GM15510 (cell line): Measurements from ENCODE around the gene NODAL.

Experiments
- POLR2A ChIP-seq: IDR thresholded peaks from 3 replicates; pipeline ENCODE4 v1.6.1; 2011; ENCODE audit warnings: borderline replicate concordance; ENCODE audit not compliant: insufficient read length; ENCODE audit errors: extremely low read depth

NODAL gene

DNA sequence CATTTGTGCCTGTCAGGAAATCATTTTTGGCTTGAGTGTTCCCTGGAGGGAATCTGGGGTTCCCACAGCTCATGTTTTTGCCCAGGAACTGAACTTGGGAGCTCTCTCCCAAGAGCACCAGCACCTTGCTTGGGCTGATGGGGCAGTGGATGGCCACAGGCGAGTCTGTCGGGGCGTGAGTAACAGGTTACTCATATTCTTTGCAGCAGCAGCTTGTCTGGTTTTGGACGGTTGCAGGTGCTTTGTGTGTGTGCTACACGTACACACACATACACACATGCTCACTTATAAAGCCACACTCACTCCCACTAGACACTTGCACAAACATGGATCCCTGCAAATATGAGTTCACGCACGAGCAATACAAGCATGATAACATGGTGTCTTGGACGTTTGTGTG lies 34.2 kb upstream of the NODAL start:
- no peak for TF ChIP-seq POLR2A

DNA sequence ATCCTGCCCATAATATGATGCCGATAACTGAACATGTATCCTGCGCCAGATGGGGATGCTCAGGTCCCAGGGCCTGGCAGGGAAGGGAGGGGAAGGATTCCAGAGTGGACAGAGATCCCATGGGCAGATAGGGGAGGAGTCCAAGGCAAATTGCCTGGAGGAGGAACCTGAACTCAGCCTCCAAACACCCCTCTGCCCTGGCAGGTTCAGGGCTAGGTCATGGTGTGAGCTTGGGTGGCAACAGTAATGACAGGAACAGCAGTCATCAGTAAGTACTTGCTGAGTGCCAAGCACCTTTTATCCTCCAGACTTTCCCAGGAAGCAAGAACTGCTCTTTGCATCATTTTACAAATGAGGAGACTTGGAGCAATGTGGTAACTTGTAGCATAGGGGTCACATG lies 33.3 kb upstream of the NODAL start:
- no peak for TF ChIP-seq POLR2A

DNA sequence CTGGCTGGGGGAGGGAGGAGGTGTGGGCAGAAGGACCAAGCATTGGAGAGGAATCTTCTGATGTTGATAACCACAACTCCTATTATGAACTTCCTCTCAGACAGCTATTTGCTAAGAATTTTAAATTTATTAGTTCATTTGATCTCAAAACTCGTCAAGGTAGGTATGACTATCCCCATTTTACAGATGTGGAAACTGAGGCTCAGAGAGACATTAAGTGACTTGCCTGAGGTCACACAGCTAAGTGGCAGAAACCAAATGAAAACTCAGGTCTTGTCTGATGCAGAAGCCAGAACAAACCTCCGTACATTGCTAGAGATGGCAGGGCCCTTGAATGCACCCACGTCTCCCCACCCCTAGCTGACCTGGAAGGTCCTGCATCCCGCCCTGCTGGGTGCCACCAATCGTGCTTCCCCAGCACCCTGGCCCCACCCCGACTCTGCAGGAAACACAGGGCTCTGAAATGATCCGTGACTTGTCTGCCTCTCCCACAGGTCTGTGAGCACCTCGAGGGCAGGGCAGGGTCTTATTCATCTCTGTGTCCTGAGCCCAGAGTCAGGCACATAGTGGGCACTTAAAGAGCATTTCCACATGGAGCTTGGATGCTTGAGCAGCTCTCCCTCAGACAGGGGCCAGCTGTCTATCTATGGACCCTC lies 31.4 kb upstream of the NODAL start:
- no peak for TF ChIP-seq POLR2A

DNA sequence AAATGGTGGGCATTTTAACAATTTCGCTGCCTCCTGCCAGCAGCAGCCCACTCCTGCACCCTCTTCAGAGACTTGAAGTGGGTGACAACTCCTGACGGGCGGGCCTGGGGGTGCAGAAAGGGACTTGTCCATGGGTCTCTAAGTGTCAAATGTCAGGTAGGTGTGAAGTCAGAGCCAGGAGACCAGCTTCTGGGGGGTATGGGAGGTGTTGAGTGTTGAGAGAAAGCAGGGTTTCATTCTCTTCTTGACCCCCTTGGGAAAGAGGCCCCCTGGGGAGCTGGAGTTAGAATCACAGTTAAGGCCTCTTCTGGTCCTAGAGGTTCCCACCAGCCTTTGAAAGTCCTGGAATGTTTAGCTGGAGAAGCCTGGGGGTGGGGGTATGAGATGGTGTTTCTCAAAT lies 25.5 kb upstream of the NODAL start:
- no peak for TF ChIP-seq POLR2A

DNA sequence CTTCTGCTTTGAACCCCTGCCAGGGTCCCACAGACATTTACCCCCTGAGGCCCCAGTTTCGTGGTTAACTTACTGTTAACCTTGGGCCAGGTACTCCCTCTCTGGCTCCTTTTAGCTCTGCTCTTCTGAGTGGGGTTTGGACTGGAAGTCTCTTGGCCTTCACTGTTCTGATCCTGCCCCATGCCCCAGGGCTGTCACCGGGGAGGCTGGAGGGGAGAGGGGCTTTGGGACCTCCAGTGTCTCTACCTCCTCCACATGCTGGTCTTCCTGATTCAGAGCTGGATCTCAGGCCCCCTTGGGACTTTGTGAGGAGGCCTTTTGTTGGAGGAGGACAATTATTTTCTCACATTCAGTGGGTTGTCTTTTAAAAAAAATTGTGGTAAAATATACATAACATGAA lies 24.4 kb upstream of the NODAL start:
- TF ChIP-seq POLR2A: no peak

DNA sequence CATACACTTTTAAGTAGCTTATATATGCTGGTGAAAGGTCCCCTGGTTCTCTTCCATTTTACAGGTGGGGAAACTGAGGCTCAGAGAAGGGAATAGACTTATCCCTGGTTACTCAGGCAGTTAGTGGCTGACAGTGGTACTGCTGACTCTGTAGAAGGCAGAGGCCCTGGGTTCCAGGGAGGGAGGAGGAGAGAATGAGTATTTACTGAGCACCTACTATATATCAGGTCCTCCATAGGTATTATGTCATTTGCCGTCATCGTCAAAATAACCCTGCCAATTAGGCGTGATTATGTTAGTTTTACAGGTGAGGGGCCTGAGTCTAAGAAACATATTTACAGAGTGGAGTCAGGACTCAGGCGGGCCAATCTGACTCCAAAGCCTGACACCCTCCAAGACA lies 23.8 kb upstream of the NODAL start:
- TF ChIP-seq POLR2A: no peak

DNA sequence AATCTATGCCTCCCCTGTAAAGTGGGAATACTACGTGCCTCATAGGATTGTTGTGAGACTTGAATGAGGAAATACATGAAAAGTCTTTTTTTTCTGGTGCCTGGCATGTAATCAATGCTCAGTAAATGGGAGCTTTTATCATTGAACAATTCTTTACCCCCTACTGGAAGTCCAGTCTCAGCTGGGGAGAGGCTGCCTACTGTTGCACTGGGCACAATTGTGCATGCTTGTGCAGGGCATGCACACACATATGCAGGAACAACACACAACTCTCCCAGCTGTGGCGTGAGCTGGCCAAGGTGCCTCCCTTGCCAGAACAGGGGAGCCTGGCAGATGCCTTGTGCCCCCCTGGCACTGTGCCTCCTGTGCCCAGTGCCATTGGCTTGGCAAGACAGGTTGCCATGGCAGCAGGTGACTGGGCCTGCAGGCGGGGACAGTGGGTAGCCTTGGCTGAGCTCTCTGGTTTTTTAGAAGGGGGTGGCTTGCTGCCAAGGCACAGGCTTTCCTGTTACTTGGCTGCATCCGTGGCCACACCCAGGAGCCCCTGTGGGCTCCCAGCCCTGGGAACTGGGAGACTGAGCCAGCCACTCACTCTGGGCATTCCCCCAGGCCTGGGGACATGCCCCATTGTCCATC lies 21.0 kb upstream of the NODAL start:
- no peak for TF ChIP-seq POLR2A

DNA sequence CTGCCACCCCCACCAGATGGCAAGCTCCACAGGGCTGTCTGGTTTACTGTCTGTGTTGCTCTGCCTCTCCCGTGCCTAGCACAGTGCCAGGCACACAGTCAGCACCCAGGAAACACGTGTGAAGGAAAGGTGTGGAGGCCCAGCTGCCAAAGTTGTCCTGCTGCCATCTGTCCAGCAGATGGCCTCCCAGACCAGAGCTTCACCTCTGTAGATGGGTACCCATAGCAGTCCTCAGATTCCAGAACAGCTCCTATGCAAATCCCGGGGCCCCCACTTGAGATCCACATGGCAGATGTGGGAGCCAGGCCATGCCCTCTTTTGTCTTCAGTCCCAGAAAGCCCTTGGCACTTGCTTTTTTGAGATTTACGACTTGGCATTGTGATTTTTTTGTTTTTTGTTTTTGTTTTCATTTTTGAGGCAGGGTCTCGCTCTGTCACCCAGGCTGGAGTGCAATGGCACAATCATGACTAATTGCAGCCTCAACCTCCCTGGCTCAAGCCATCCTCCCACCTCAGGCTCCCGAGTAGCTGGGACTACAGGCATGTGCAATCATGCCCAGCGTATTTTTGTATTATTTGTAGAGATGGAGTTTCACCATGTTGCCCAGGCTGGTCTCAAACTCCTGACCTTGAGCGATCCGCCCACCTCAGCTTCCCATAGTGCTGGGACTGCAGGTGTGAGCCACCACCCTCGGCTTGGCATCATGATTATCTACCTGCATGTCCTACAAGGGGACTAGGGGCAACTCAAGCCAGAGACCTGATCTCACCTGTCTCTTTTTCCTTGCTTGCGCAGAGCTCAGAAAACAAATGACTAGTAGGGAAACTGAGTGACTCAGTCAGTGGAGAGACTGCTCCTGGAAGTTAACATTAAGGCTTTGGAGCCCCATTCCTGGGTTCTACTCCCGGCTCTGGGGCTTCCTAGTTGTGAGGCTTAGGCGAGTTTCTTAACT lies 20.2 kb upstream of the NODAL start:
- TF ChIP-seq POLR2A: no peak

DNA sequence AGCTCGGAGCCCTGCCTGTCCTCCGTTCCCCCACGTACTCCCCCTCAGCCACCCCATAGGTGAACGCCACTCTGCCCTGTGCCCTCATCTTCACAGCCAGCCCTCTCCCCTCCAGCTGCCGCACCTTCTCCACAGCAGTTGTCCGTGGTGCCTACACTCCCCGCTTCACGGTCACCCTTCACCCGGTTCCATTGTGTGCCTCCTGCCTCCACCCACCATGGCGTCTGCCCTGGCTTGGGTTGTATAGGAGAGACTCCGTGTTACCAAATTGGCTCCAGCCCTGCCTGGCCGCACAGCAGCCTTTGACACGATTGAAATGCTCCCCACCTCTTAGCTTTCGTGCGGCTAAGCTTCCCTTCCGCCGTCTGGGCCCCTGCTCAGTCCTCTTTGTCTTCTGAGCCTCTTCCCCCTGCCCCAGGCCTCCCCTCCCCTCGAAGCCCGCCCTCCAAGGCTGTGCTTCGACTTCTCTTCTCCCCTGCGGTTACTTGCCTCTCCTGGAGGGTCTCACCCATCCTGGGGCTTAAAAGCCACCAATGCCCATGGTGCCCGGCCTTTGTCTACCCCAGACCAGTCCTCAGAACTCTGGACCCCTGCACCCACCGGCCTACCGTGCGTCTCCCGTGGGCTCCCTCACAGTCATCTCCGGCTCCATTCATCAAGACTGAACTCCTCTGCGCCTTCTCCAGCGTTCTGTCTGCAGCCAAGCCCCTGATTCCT lies 18.5 kb upstream of the NODAL start:
- TF ChIP-seq POLR2A: no peak

DNA sequence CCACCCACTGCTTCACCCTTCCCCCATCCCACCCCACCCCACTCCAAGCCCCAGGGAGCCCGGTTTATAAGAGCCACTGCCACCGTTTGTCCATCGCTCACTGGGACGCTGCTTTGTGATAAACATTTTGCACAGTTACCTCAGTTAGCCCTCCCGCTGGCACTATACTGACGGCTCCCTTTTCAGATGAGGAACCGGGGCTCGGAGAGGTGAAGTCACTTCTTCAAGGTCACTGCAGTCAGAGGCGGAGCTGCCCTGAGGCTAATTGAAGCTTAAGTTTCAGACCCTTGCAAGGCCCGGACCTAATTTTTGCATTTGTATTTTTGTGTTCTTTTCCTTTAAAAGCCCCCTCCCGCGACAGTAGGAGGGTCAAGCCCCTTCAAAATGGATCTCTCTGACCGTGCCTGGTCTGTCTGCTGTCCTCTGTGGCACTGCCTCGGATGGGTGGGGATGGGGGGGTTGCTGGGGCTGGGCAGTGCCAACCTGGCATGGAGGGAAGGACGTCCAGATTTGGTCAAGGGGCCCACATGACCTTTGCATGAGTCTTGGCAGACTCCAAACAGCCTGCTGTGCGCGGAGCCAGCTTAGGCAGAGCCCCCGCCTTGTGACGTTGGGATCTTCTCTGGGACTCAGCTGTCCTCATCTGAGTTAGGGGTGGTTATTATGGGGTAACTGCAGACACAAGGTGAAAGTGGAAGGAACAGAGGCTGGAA lies 17.7 kb upstream of the NODAL start:
- no peak for TF ChIP-seq POLR2A

DNA sequence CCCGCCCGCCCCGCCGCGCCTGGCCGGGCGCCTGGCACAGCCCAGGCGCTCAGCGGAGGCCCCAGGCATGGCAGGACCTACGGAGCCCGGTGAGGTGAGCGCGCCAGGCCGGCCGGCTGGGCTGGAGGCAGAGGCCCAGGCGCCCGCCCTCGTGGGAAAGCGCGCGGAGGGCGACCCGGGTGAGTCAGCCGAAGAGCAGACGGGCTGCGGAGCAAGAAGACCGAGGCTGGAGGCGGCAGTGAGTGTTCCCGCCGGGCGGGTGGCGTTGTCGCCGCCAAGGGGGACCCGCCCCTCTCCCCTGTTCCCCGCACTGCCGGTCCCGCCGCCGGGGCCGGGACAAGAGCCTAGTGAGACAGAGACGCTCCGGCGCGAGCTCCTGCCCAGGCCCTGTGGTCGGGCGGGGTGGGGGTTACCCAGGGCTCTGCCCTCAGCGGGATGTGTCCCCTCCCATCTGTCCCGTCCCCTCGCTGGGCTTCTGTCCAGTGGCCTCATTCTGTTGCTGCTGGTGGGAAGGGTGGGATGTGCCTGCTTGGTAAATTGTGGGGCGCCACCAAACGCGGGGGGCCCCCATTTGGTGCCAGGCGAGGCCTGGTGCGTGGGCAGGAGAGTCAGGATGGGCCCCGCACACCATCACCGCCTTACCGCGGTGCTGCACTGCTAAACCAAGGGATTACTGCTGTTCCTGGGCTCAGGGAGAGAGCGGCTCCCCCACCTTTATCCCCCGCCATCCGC lies 17.0 kb upstream of the NODAL start:
- no peak for TF ChIP-seq POLR2A

DNA sequence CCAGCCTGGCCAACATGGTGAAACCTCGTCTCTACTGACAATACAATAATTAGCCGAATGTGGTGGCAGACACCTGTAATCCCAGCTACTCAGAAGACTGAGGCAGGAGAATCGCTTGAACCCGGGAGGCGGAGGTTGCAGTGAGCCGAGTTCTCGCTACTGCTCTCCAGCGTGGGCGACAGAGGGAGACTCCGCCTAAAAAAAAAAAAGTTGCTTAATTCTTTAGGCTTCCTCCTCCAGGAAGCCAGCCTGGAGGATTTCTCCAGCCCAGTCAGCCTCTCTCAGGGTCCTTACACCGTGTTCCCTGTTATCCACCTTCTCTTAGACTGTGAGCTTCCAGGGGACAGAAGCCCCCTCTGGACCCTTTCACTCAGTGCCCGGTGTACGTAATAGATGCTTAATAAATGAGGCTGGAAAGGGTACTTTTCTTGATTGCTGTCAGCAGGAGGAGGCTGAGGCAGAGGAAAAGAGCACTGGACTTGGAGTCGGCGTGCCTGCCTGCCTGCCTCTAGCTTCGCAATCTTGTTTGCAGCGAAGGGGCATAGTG lies 16.4 kb upstream of the NODAL start:
- TF ChIP-seq POLR2A: no peak

DNA sequence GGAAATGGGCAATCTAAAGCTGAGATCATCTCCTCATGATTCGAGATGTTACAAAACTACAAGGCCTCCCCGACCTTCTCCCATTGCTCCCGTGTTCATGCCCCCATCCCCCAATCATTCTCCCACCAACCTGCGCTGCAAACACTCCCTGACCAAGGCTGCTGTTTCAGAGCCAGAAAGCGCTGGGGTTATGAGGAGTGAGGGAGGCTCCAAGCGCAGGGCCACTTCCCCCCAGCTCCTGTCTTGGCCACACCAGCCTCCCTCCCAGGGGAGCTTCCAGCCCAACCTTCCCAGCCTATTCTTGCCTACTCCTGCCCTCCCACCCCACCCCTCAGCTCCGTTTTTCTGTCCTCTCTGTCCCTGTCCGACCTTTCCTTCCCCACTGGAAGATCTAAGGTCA lies 14.7 kb upstream of the NODAL start:
- TF ChIP-seq POLR2A: no peak
